Vagina (tissue), 2 donors: Measurements from ENCODE around the gene CCDC89.
"Not testable (repeated sequence)": the region's sequence is repeated elsewhere in the genome, so short reads cannot be mapped to it uniquely, and the experiment has no call there.

Source experiments
- POLR2AphosphoS5 ChIP-seq, 2 donors: sonication (generic); formaldehyde crosslinking; IDR thresholded peaks; one replicate each; pipeline ENCODE4 v1.9.0; 2017; ENCODE audit warnings: antibody characterized with exemption in 2 of 2, mild to moderate bottlenecking in 2 of 2, low read depth in 1 of 2; ENCODE audit not compliant: insufficient read depth in 1 of 2
- TF ChIP-seq, protein P1 (sequence below), 3 experiments: fragments of 450-650 bp in 2 of 3; fragments of 200-600 bp in 1 of 3; sonication (generic) in 1 of 3; IDR thresholded peaks; one replicate each; pipeline ENCODE4 v1.5.1; 2017 to 2019; ENCODE audit warnings: antibody characterized with exemption in 3 of 3, mild to moderate bottlenecking in 2 of 3, moderate library complexity in 2 of 3

DNA sequence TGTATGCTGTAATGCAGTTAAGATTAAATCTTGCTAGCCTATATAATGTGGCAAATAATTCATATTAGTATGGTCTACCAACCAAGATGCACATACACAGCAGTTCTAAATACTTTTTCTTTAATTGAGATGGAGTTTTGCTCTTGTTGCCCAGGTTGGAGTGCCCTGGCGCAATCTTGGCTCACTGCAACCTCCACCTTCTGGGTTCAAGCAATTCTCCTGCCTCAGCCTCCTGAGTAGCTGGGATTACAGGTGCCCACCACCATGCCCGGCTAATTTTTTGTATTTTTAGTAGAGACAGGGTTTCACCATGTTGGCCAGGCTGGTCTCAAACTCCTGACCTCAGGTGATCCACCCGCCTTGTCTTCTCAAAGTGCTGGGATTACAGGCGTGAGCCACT, 31.7 kb downstream of the CCDC89 start:
- TF ChIP-seq, protein P1, sequence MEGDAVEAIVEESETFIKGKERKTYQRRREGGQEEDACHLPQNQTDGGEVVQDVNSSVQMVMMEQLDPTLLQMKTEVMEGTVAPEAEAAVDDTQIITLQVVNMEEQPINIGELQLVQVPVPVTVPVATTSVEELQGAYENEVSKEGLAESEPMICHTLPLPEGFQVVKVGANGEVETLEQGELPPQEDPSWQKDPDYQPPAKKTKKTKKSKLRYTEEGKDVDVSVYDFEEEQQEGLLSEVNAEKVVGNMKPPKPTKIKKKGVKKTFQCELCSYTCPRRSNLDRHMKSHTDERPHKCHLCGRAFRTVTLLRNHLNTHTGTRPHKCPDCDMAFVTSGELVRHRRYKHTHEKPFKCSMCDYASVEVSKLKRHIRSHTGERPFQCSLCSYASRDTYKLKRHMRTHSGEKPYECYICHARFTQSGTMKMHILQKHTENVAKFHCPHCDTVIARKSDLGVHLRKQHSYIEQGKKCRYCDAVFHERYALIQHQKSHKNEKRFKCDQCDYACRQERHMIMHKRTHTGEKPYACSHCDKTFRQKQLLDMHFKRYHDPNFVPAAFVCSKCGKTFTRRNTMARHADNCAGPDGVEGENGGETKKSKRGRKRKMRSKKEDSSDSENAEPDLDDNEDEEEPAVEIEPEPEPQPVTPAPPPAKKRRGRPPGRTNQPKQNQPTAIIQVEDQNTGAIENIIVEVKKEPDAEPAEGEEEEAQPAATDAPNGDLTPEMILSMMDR (IDR thresholded peaks at IDR 0.05): not testable (repeated sequence)
- not testable (repeated sequence) for TF ChIP-seq POLR2AphosphoS5 (IDR thresholded peaks at IDR 0.05; ENCODE audit: insufficient read depth in 1 of 2, low read depth in 1 of 2)
